Fibroblast of pulmonary artery (primary cell): ENCODE results near the gene TFRC.

ENCODE experiments used
- DNase-seq: peaks from one replicate; pipeline ENCODE4 v3.0.0-alpha.2; 2010; ENCODE audit warnings: low read depth
- H3K4me3 ChIP-seq: replicated peaks from 2 replicates; pipeline ENCODE4 v1.5.1; 2011; ENCODE audit warnings: low read depth, mild to moderate bottlenecking, control low read depth, low read length, moderate library complexity
- TF ChIP-seq, protein P1 (sequence below): IDR thresholded peaks from 2 replicates; pipeline ENCODE4 v1.5.1; 2011; ENCODE audit warnings: mild to moderate bottlenecking, control low read depth, low read length, inconsistent platforms; ENCODE audit errors: missing control alignments

TFRC gene

DNA sequence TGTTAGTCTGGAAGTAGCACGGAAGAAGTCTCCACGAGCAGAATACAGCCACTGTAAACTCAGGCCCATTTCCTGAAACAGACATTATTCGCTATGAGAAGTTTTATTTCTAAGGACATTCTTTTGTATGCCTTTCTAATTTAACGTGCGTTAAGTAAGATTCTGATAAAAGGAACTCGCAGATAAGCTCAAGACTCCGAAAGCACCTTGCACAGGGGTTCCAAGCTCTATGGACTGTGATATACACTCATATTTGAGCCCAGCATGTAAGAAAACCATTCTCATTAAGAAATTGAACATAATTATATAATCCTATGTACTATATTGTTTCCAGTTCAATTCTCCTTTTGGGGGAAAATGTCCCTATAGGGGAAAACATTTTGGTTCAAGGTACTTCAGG, 28.4 kb downstream of the TFRC start:
- no peak overlapping the region for H3K4me3 ChIP-seq
- DNase-seq: no peak
- TF ChIP-seq, protein P1, sequence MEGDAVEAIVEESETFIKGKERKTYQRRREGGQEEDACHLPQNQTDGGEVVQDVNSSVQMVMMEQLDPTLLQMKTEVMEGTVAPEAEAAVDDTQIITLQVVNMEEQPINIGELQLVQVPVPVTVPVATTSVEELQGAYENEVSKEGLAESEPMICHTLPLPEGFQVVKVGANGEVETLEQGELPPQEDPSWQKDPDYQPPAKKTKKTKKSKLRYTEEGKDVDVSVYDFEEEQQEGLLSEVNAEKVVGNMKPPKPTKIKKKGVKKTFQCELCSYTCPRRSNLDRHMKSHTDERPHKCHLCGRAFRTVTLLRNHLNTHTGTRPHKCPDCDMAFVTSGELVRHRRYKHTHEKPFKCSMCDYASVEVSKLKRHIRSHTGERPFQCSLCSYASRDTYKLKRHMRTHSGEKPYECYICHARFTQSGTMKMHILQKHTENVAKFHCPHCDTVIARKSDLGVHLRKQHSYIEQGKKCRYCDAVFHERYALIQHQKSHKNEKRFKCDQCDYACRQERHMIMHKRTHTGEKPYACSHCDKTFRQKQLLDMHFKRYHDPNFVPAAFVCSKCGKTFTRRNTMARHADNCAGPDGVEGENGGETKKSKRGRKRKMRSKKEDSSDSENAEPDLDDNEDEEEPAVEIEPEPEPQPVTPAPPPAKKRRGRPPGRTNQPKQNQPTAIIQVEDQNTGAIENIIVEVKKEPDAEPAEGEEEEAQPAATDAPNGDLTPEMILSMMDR: no peak

DNA sequence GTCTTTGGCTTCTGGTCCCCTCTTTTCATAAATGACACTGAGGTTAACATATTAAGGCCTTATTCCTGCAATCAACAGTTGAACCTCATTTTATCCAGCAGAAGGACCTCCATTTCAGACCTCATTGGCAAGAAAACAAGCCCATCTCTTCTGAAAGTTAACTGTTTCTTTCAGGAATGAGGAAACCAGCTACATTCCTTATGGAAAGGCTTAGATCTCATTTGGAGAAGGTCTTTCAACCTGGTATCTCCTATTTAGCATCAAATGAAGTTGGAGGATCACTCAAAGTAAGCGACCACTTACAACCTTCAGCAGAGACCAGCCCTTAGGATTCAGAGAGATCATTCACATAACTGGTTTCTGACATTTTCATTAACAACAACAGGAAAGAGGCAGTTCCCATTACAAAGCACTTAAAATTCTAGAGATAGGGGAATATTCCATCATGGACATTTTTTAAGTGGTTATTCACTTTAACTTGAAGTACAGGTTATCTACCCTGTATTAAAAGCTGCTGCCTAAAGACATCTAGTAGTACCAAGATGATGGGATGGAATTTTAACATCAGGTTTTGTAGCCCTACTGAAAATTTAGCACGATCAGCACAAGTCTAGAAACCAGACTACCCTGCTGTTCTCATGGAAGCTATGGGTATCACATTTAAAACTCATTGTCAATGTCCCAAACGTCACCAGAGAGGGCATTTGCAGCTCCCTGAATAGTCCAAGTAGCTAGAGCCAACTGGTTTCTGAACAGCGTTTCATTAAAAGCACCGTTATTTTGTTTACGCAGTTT, 30.4 kb downstream of the TFRC start:
- H3K4me3 ChIP-seq: no peak overlapping the region
- DNase-seq: no peak
- TF ChIP-seq, protein P1: no peak

DNA sequence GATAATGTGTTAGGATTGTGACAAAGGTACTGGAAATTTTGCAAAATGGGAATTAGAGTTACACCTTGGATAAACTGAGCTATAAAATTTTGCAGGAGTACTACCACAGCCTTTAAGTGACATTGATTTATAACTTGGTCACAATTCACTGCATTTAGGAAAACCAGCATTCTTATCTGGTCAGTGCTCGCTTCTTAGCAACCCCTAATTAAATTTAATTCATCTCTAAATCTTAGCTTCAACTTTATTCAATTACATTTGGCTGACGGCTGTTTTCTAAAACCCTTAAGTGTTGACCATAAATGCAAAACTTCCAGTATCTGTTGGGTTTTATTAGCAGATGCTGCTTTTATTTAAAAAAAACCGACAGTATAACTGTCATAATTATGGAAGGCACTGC, 31.3 kb downstream of the TFRC start:
- no peak for DNase-seq
- no peak overlapping the region for H3K4me3 ChIP-seq
- TF ChIP-seq, protein P1: no peak

DNA sequence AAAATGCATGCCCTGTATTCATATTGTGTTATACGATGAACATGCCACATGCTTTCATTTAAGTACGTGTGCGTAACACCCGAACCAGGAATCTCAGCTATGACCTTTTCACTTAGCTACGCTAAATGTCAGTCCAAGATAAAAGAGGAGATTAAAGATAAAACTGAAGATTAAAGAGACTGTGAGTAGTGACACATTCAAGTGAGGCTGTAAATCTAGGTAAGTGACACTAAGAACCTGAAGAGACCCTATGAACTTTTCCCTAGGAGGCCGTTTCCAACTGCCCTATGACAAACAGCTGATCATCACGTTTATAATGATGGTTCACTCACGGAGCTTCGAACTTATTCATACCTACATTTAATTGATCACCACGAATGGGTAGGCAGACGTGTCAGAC, 32.2 kb downstream of the TFRC start:
- no peak overlapping the region for H3K4me3 ChIP-seq
- TF ChIP-seq, protein P1: no peak
- DNase-seq: no peak

DNA sequence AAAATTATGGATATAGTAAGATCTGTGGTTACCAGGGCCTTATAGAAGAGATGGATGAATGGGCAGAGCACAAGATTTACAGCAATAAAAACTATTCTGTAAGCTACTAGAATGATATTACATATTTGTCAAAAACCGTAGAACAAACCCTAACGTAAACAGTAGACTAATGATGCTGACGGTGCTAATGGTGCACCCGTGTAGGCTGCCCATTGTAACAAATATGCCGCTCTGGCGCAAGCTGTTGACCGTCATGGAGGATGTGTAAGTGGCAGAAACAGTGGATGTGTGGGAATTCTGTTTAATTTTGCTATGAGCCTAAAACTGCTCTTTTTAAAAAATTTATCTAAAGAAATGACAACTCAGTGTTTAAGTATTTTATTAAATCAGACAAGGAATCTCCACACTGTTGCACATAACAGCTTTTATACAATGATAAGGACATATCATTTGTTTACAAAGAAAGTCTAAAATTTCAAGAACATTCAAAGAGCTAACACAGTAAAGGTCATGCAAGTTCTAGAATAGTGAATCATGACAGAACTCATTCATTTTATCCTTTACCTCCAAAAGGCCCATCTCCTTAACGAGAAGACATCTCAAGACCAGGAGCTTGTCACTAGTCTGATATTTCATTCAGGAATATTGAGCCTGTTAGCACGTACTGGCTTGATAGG, 32.8 kb downstream of the TFRC start:
- TF ChIP-seq, protein P1: no peak
- DNase-seq: no peak

DNA sequence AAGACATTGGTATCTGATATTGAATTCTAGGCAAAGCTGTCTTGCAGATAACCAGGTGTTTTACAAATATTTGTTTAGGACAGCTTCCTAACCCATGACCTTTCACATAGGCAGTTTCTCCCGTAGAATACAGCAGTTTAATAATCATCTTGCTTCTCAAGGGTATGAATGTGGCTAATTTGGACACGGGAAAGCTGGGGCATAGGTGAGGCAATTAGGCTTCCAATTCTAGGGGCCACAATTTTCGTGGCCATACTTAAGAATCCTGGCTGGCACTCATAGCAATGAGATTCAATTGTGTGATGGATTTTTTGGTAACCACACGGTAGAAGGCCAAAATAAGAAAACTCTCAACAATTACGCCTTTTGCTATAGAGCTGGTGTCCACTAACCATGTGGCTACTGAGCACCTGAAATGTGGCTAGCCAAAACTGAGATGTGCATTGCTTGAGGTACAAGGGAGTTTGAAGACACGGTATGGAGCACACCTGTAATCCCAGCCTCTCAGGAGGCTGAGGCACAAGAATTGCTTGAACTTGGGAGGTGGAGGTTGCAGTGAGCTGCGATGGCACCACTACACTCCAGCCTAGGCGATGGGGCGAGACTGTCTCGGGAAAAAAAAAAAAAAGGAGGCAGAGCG, 34.4 kb downstream of the TFRC start:
- H3K4me3 ChIP-seq: no peak overlapping the region
- DNase-seq: no peak
- TF ChIP-seq, protein P1: no peak

More for the DNA sequence above, 32.8 kb downstream of the TFRC start:
- H3K4me3 ChIP-seq: no peak overlapping the region
